ENCODE measurements around the gene ACE. TPM values are rescaled to one million over a fixed set of nuclear protein-coding genes. Genes with fewer than 3 reads are reported as not detected.
A peak's percentile ranks its signal among the peaks of the same experiment; 100 is the strongest.

ACE gene
- total and polyA plus RNA-seq, 4 donors, result 6.3 to 15.4 (median 11.3) TPM

DNA sequence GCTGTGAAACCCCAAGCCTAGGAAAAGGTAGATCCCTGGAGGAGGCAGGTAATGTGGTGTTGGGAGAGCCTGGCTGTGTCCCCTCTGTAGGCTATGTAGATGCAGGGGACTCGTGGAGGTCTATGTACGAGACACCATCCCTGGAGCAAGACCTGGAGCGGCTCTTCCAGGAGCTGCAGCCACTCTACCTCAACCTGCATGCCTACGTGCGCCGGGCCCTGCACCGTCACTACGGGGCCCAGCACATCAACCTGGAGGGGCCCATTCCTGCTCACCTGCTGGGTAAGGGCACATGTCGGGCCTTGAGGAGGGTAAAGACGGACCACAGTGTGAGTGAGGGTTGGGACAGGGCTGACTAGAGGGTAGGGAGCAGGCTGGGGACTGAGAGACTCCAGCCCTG is 12.0 kb downstream of the ACE start:
- Histone ChIP-seq H3K9me3 (ENCODE audit: control insufficient read depth, insufficient read depth, low read length) (no peaks in the 10 kb centered on the region), H3K27ac (ENCODE audit: low read depth, low read length) (no peak overlapping the region), H3K36me3 (ENCODE audit: control insufficient read depth, insufficient read depth, low read length) (peaks cover 23% of the 10 kb centered on the region), H3K4me3 (ENCODE audit: low read depth, low read length) (no peak overlapping the region), H3K4me1 (ENCODE audit: control insufficient read depth, insufficient read depth, low read length) (no peaks in the 10 kb centered on the region), H3K27me3 (ENCODE audit: control insufficient read depth, insufficient read depth, low read length) (no peaks in the 10 kb centered on the region)
- DNase-seq (ENCODE audit: low read depth in 4 of 6, low spot score in 6 of 6), result no peak
- 95% methylated on average over 10 of the region's 10 CpGs for WGBS (ENCODE audit: insufficient coverage)

DNA sequence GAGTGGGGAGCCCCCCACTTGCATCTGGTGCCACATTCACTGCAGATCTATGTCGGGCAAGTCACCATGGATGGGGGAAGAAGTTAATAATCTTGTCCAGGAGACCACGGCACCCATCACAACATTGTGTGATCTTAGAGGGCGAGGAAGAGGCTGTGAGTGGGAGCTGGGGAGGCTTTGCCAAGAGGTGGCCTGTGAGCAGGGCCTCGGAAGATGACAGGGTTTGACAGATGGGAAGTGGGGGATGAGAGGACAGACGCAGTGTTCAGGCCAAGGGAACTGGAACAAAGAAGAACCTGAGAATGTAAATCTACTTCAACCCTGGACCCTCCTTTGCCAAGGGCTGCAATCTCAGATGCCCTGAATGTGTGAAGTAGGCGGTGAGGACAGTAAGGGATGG is 12.4 kb downstream of the ACE start:
- Histone ChIP-seq H3K9me3 (ENCODE audit: control insufficient read depth, insufficient read depth, low read length) (no peaks in the 10 kb centered on the region), H3K27ac (ENCODE audit: low read depth, low read length) (no peak overlapping the region), H3K4me1 (ENCODE audit: control insufficient read depth, insufficient read depth, low read length) (no peaks in the 10 kb centered on the region), H3K27me3 (ENCODE audit: control insufficient read depth, insufficient read depth, low read length) (no peaks in the 10 kb centered on the region), H3K36me3 (ENCODE audit: control insufficient read depth, insufficient read depth, low read length) (peaks cover 21% of the 10 kb centered on the region), H3K4me3 (ENCODE audit: low read depth, low read length) (no peak overlapping the region)
- 78% methylated on average over 5 of the region's 6 CpGs for WGBS (ENCODE audit: insufficient coverage)
- no peak for DNase-seq (ENCODE audit: low read depth in 4 of 6, low spot score in 6 of 6)

DNA sequence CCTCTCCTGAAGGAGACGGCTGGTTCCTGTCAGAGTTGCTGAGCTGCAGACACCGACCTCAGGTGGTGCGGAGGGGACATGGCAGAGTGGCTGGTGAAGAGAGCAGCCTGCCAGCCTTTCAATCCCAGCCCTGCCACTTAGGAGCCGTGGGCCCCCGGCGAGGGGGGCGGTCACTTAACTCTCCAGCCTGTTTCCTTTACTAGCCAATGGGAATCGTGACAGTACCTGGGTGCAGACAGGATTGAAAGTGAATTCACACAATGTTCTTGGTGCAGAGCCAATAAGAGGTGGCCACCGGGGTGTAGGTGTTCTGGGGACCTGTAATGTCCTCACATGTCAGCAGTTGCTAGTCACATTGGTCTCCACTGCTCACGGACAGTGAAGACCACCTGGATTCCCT is 13.5 kb downstream of the ACE start:
- H3K36me3 ChIP-seq (ENCODE audit: control insufficient read depth, insufficient read depth, low read length), result peaks cover 14% of the 10 kb centered on the region
- H3K27me3 ChIP-seq (ENCODE audit: control insufficient read depth, insufficient read depth, low read length), result no peaks in the 10 kb centered on the region
- no peaks in the 10 kb centered on the region for H3K4me1 ChIP-seq (ENCODE audit: control insufficient read depth, insufficient read depth, low read length)
- peak in 1 of 6 donors; percentile 43 for DNase-seq (ENCODE audit: low read depth in 4 of 6, low spot score in 6 of 6)
- no peak overlapping the region for H3K27ac ChIP-seq (ENCODE audit: low read depth, low read length)
- H3K4me3 ChIP-seq (ENCODE audit: low read depth, low read length), result no peak overlapping the region
- no peaks in the 10 kb centered on the region for H3K9me3 ChIP-seq (ENCODE audit: control insufficient read depth, insufficient read depth, low read length)
- WGBS (ENCODE audit: insufficient coverage), result 69% methylated on average over 9 of the region's 10 CpGs

GRCh38 chr17:63490858-63491400 is 14.1 kb downstream of the ACE start:
- H3K36me3 ChIP-seq (ENCODE audit: control insufficient read depth, insufficient read depth, low read length), result peaks cover 14% of the 10 kb centered on the region
- H3K4me1 ChIP-seq (ENCODE audit: control insufficient read depth, insufficient read depth, low read length), result peaks cover under 1% of the 10 kb centered on the region
- no peaks in the 10 kb centered on the region for H3K9me3 ChIP-seq (ENCODE audit: control insufficient read depth, insufficient read depth, low read length)
- DNase-seq (ENCODE audit: low read depth in 4 of 6, low spot score in 6 of 6), result no peak
- no peaks in the 10 kb centered on the region for H3K27me3 ChIP-seq (ENCODE audit: control insufficient read depth, insufficient read depth, low read length)
- no peak overlapping the region for H3K27ac ChIP-seq (ENCODE audit: low read depth, low read length)
- no peak overlapping the region for H3K4me3 ChIP-seq (ENCODE audit: low read depth, low read length)
- WGBS (ENCODE audit: insufficient coverage), result 90% methylated on average over 22 of the region's 22 CpGs

- whole genome bisulfite sequencing (ENCODE audit: insufficient coverage), result 88% methylated on average over 8 of the region's 8 CpGs
- Histone ChIP-seq H3K27ac (ENCODE audit: low read depth, low read length) (no peak overlapping the region), H3K27me3 (ENCODE audit: control insufficient read depth, insufficient read depth, low read length) (no peaks in the 10 kb centered on the region), H3K36me3 (ENCODE audit: control insufficient read depth, insufficient read depth, low read length) (peaks cover 16% of the 10 kb centered on the region), H3K4me1 (ENCODE audit: control insufficient read depth, insufficient read depth, low read length) (peaks cover 6% of the 10 kb centered on the region), H3K4me3 (ENCODE audit: low read depth, low read length) (no peak overlapping the region), H3K9me3 (ENCODE audit: control insufficient read depth, insufficient read depth, low read length) (no peaks in the 10 kb centered on the region)
- no peak for DNase-seq (ENCODE audit: low read depth in 4 of 6, low spot score in 6 of 6)
These were observed 14.6 kb downstream of the ACE start for GRCh38 chr17:63491413-63491812.

GRCh38 chr17:63491977-63492618 is 15.2 kb downstream of the ACE start:
- WGBS (ENCODE audit: insufficient coverage), result 66% methylated on average over 10 of the region's 10 CpGs
- Histone ChIP-seq H3K27ac (ENCODE audit: low read depth, low read length) (no peak overlapping the region), H3K36me3 (ENCODE audit: control insufficient read depth, insufficient read depth, low read length) (peaks cover 18% of the 10 kb centered on the region), H3K4me3 (ENCODE audit: low read depth, low read length) (no peak overlapping the region), H3K27me3 (ENCODE audit: control insufficient read depth, insufficient read depth, low read length) (no peaks in the 10 kb centered on the region), H3K9me3 (ENCODE audit: control insufficient read depth, insufficient read depth, low read length) (no peaks in the 10 kb centered on the region), H3K4me1 (ENCODE audit: control insufficient read depth, insufficient read depth, low read length) (peaks cover 10% of the 10 kb centered on the region)
- DNase-seq (ENCODE audit: low read depth in 4 of 6, low spot score in 6 of 6), result no peak

DNA sequence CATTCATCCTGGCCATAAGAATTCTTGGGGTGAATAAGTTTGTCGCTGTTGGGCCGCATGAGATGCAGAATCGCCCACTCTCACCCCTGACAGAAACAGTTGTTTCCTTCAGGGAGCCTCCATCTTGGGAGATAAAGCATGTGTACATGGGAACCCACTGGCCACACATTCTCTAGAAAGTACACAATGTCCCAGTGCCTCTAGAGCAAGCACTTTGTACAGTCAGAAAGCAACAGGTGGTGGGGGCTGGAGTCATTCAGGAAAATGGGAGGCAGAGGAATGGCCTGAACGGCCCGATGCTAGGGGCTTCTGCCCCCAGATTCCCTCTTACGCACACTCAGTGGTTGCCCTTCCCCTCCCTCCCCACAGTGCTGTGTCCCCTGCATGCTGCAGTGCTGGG is 16.1 kb downstream of the ACE start:
- no peak for DNase-seq (ENCODE audit: low read depth in 4 of 6, low spot score in 6 of 6)
- Histone ChIP-seq H3K36me3 (ENCODE audit: control insufficient read depth, insufficient read depth, low read length) (peaks cover 18% of the 10 kb centered on the region), H3K27me3 (ENCODE audit: control insufficient read depth, insufficient read depth, low read length) (no peaks in the 10 kb centered on the region), H3K27ac (ENCODE audit: low read depth, low read length) (no peak overlapping the region), H3K4me1 (ENCODE audit: control insufficient read depth, insufficient read depth, low read length) (peaks cover 15% of the 10 kb centered on the region), H3K4me3 (ENCODE audit: low read depth, low read length) (no peak overlapping the region), H3K9me3 (ENCODE audit: control insufficient read depth, insufficient read depth, low read length) (no peaks in the 10 kb centered on the region)
- 93% methylated on average over 4 of the region's 6 CpGs for WGBS (ENCODE audit: insufficient coverage)

DNA sequence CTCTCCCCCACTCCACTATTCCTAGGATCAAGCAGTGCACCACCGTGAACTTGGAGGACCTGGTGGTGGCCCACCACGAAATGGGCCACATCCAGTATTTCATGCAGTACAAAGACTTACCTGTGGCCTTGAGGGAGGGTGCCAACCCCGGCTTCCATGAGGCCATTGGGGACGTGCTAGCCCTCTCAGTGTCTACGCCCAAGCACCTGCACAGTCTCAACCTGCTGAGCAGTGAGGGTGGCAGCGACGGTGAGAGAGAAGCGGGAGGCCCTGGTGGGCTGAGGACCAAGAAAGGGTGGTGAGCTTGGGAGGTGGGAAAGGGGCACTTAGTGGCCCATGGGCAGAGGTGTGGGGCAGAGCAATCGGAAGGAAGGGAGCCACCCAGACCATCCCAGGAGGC is 16.6 kb downstream of the ACE start:
- no peak for DNase-seq (ENCODE audit: low read depth in 4 of 6, low spot score in 6 of 6)
- Histone ChIP-seq H3K27ac (ENCODE audit: low read depth, low read length) (no peak overlapping the region), H3K4me1 (ENCODE audit: control insufficient read depth, insufficient read depth, low read length) (peaks cover 17% of the 10 kb centered on the region), H3K9me3 (ENCODE audit: control insufficient read depth, insufficient read depth, low read length) (no peaks in the 10 kb centered on the region), H3K36me3 (ENCODE audit: control insufficient read depth, insufficient read depth, low read length) (peaks cover 18% of the 10 kb centered on the region), H3K4me3 (ENCODE audit: low read depth, low read length) (no peak overlapping the region), H3K27me3 (ENCODE audit: control insufficient read depth, insufficient read depth, low read length) (no peaks in the 10 kb centered on the region)
- whole genome bisulfite sequencing (ENCODE audit: insufficient coverage), result 98% methylated on average over 8 of the region's 9 CpGs

GRCh38 chr17:63494300-63494928 is 17.6 kb downstream of the ACE start:
- no peaks in the 10 kb centered on the region for H3K27me3 ChIP-seq (ENCODE audit: control insufficient read depth, insufficient read depth, low read length)
- no peak for DNase-seq (ENCODE audit: low read depth in 4 of 6, low spot score in 6 of 6)
- peaks cover 18% of the 10 kb centered on the region for H3K36me3 ChIP-seq (ENCODE audit: control insufficient read depth, insufficient read depth, low read length)

DNA sequence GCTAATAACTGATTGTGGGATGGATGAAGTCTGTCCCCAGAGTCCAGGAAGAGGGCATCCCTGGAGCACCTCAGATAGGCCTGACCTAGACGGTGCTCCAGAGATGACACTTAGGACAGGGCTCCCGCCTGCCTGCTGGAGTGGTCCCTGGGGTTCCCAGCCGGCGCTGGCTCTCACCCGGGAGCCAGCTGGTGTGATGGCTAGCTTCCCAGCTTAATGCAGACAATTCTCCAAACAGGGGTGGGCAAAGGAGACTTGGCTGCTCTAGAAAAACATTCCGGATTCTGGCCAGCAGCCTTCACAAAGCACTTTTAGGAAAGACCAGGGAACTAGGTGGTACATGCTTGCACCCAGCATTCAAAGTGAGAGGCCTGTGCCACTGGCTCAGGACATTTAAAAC is 18.6 kb downstream of the ACE start:
- WGBS (ENCODE audit: insufficient coverage), result 67% methylated on average over 6 of the region's 6 CpGs
- Histone ChIP-seq H3K4me3 (ENCODE audit: low read depth, low read length) (no peak overlapping the region), H3K27ac (ENCODE audit: low read depth, low read length) (no peak overlapping the region), H3K4me1 (ENCODE audit: control insufficient read depth, insufficient read depth, low read length) (peaks cover 17% of the 10 kb centered on the region), H3K9me3 (ENCODE audit: control insufficient read depth, insufficient read depth, low read length) (no peaks in the 10 kb centered on the region), H3K36me3 (ENCODE audit: control insufficient read depth, insufficient read depth, low read length) (peaks cover 15% of the 10 kb centered on the region), H3K27me3 (ENCODE audit: control insufficient read depth, insufficient read depth, low read length) (no peaks in the 10 kb centered on the region)
- peak in 2 of 6 donors; percentile 23 to 37 for DNase-seq (ENCODE audit: low read depth in 4 of 6, low spot score in 6 of 6)

More at GRCh38 chr17:63494300-63494928, 17.6 kb downstream of the ACE start:
- 95% methylated on average over 10 of the region's 12 CpGs for WGBS (ENCODE audit: insufficient coverage)
- Histone ChIP-seq H3K4me1 (ENCODE audit: control insufficient read depth, insufficient read depth, low read length) (peaks cover 17% of the 10 kb centered on the region), H3K9me3 (ENCODE audit: control insufficient read depth, insufficient read depth, low read length) (no peaks in the 10 kb centered on the region), H3K27ac (ENCODE audit: low read depth, low read length) (no peak overlapping the region), H3K4me3 (ENCODE audit: low read depth, low read length) (no peak overlapping the region)
